ENCODE results near the gene SLC7A9. TPM values are rescaled to one million over a fixed set of nuclear protein-coding genes. Genes with fewer than 3 reads are reported as not detected.

Gene SLC7A9
- total RNA-seq (2013): 0.12 TPM
- under 1 TPM in 1 of 3 donors, not detected in 2; 0.13 TPM for polyA plus RNA-seq
- polyA minus RNA-seq: not detected in 2 replicates
- total RNA-seq: 0 to 0.45 (median 0.04) reads per million in 11 experiments

DNA sequence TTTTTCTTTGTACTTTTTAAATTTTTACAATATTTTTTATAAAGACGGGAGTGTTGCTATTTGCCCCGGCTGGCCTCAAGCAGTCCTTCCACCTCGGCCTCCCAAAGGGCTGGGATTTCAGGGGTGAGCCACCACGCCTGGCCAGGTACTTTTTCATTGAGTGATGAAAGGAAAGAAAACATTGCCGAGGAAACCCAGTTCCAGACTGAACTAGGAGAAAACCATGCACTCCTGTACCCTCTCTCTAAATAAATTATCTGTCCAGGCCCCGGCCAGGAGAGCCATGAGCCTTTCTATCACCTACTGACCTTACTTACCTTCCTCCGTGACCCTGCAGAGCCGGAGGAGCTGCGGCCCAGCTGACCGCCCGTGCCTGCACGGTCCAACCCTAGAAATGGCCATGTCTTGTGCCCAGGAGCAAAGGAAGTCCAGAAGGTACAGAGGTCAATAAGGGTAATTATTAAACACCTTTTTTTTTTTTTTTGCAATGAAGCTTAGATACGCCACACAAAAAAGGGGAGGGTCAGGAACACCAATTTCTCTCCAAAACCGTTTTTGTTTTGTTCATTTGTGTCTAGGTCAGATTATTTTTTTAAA, at the start of gene SLC7A9:
Gene SLC7A9, minus strand, starts transcription at position 399 of the 597 bp plus-strand sequence. CDS start 1,233 bp downstream, outside the sequence.
- Histone ChIP-seq H3K9me3 (replicated peaks in 1 of 2; ENCODE audit: control insufficient read depth in 1 of 2, insufficient read depth in 1 of 2, low read length in 2 of 2) (no peaks in the 10 kb centered on the region), H3K36me3 (replicated peaks in 1 of 2; ENCODE audit: control insufficient read depth in 1 of 2, insufficient read depth in 2 of 2, low read length in 2 of 2) (no peaks in the 10 kb centered on the region), H3K4me3 (replicated peaks in 1 of 3; ENCODE audit: low read depth in 2 of 3, low read length in 3 of 3) (no peak within 1 kb of the TSS), H3K9ac (ENCODE audit: insufficient read depth, low read length, poor library complexity, severe bottlenecking) (no peak within 1 kb of the TSS), H3K79me2 (ENCODE audit: insufficient read depth, low read length) (no peaks in the 10 kb centered on the region), H3K4me1 (ENCODE audit: control insufficient read depth in 1 of 2, insufficient read depth in 2 of 2, low read length in 2 of 2) (no peaks in the 10 kb centered on the region), H3K27ac (ENCODE audit: low read depth in 1 of 2, low read length in 2 of 2) (no peak within 1 kb of the TSS), H3K27me3 (ENCODE audit: control insufficient read depth in 2 of 2, insufficient read depth in 2 of 2, low read length in 2 of 2) (no peaks in the 10 kb centered on the region), H4K20me1 (ENCODE audit: insufficient read depth, low read length) (no peaks in the 10 kb centered on the region), H2AFZ (ENCODE audit: insufficient read depth, low read depth, low read length, poor library complexity, severe bottlenecking) (no peak within 1 kb of the TSS), H3K4me2 (replicated peaks; ENCODE audit: extremely low read depth, low read length, poor library complexity, severe bottlenecking) (no peak within 1 kb of the TSS)
- Mint-ChIP-seq H3K36me3 (no peaks in the 10 kb centered on the region), H3K9me3 (peaks cover 0 to 1% (median 0%) of the 10 kb centered on the region in 7 donors), H3K27me3 (ENCODE audit: low read depth in 3 of 3) (peaks cover 2 to 3% (median 2%) of the 10 kb centered on the region in 3 donors), H3K4me3 (no peak within 1 kb of the TSS), H3K4me1 (no peaks in the 10 kb centered on the region), H3K27ac (no peak within 1 kb of the TSS)
- intact Hi-C loops (cut with micrococcal nuclease): no loop called here
- TF ChIP-seq CTCF (IDR thresholded peaks at IDR 0.05): no peak
- 100% methylated on average over 5 of the region's 14 CpGs for WGBS (ENCODE audit: insufficient coverage)
- no peak for DNase-seq

DNA sequence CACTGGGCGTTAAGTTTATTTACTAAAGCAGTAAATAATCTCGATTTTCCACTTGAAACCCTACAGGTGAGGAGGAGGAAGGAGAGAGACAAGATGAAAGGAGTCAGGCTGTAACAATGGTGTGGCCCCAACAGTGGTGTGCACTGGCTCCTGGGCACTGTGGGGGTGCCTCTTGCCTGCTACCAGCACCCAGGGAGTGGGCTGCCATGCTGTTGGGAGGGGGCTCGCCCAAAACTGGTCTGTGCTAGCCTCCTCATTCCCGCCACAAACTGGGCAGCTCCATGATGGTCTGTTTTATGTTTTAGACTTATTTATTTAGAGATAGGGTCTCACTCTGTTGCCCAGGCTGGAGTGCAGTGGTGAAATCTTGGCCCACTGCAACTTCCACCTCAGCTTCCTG, 49.8 kb upstream of the SLC7A9 start:
- H3K27ac Mint-ChIP-seq: no peak overlapping the region
- no peaks in the 10 kb centered on the region for H3K9me3 ChIP-seq (replicated peaks in 1 of 2; ENCODE audit: control insufficient read depth in 1 of 2, insufficient read depth in 1 of 2, low read length in 2 of 2)
- no peak overlapping the region for H3K4me3 Mint-ChIP-seq
- peaks cover 2% of the 10 kb centered on the region for H3K4me1 Mint-ChIP-seq
- H3K4me1 ChIP-seq (ENCODE audit: control insufficient read depth in 1 of 2, insufficient read depth in 2 of 2, low read length in 2 of 2): no peaks in the 10 kb centered on the region
- peaks cover 20 to 49% of the 10 kb centered on the region in 2 donors for H3K36me3 Mint-ChIP-seq
- WGBS (ENCODE audit: insufficient coverage): 100% methylated on average over 1 of the region's 4 CpGs
- intact Hi-C loops (cut with micrococcal nuclease): no loop called here
- peaks cover 7 to 29% of the 10 kb centered on the region in 2 donors for H3K36me3 ChIP-seq (replicated peaks in 1 of 2; ENCODE audit: control insufficient read depth in 1 of 2, insufficient read depth in 2 of 2, low read length in 2 of 2)
- no peaks in the 10 kb centered on the region for H3K79me2 ChIP-seq (ENCODE audit: insufficient read depth, low read length)
- no peak for DNase-seq
- H4K20me1 ChIP-seq (ENCODE audit: insufficient read depth, low read length): no peaks in the 10 kb centered on the region
- no peak for TF ChIP-seq CTCF (IDR thresholded peaks at IDR 0.05)
- H3K27me3 ChIP-seq (ENCODE audit: control insufficient read depth in 2 of 2, insufficient read depth in 2 of 2, low read length in 2 of 2): no peaks in the 10 kb centered on the region
- no peak overlapping the region for H2AFZ ChIP-seq (ENCODE audit: insufficient read depth, low read depth, low read length, poor library complexity, severe bottlenecking)
- no peaks in the 10 kb centered on the region for H3K27me3 Mint-ChIP-seq (ENCODE audit: low read depth in 3 of 3)
- H3K27ac ChIP-seq (ENCODE audit: low read depth in 1 of 2, low read length in 2 of 2): no peak overlapping the region
- no peaks in the 10 kb centered on the region for H3K9me3 Mint-ChIP-seq
- H3K4me3 ChIP-seq (replicated peaks in 1 of 3; ENCODE audit: low read depth in 2 of 3, low read length in 3 of 3): no peak overlapping the region
- H3K4me2 ChIP-seq (replicated peaks; ENCODE audit: extremely low read depth, low read length, poor library complexity, severe bottlenecking): no peak overlapping the region
- H3K9ac ChIP-seq (ENCODE audit: insufficient read depth, low read length, poor library complexity, severe bottlenecking): no peak overlapping the region

All from CD14-positive monocyte (primary cell).